Vagina (tissue), 2 donors: ENCODE measurements around the gene VASN. TPM values are rescaled to one million over a fixed set of nuclear protein-coding genes. Genes with fewer than 3 reads are reported as not detected.

Experiments
- DNase-seq, 2 donors: peaks; one replicate each; pipeline ENCODE4 v3.0.0-alpha.2; 2017; ENCODE audit errors: extremely low spot score in 2 of 2
- H3K27ac ChIP-seq: fragments of 200-600 bp; sonication (generic); one replicate; pipeline ENCODE4 v1.5.1; 2019
- H3K27me3 ChIP-seq: fragments of 200-600 bp; sonication (generic); one replicate; pipeline ENCODE4 v1.5.1; 2019
- H3K36me3 ChIP-seq, 2 donors: fragments of 200-600 bp; sonication (generic); one replicate each; pipeline ENCODE4 v1.5.1; 2017 to 2019
- H3K4me1 ChIP-seq: fragments of 200-600 bp; sonication (generic); one replicate; pipeline ENCODE4 v1.5.1; 2019
- H3K4me3 ChIP-seq, 2 donors: fragments of 200-600 bp; sonication (generic); 1 replicate in 1 of 2; 2 replicates in 1 of 2; pipeline ENCODE4 v1.5.1; 2016 to 2019
- H3K9me3 ChIP-seq: fragments of 200-600 bp; sonication (generic); one replicate; pipeline ENCODE4 v1.5.1; 2019
- POLR2A ChIP-seq, 2 donors: fragments of 450-650 bp; IDR thresholded peaks; one replicate each; pipeline ENCODE4 v1.6.1; 2017; ENCODE audit warnings: antibody characterized with exemption in 2 of 2, mild to moderate bottlenecking in 2 of 2, moderate library complexity in 2 of 2
- POLR2AphosphoS5 ChIP-seq, 2 donors: sonication (generic); formaldehyde crosslinking; IDR thresholded peaks; one replicate each; pipeline ENCODE4 v1.9.0; 2017; ENCODE audit warnings: antibody characterized with exemption in 2 of 2, mild to moderate bottlenecking in 2 of 2, low read depth in 1 of 2; ENCODE audit not compliant: insufficient read depth in 1 of 2
- intact Hi-C: fragments of 100-400 bp; cut with DNase I; formaldehyde crosslinking; loops from one replicate; pipeline ENCODE4 v1.15.1; 2023
- total RNA-seq: library from RNA; depleted of rRNA; stranded (reverse); fragments of >200 nt; gene quantifications from one replicate; pipeline ENCODE4 v1.2.3, GENCODE V29; 2016
- TF ChIP-seq, protein P1 (sequence below), 3 experiments: fragments of 450-650 bp in 2 of 3; fragments of 200-600 bp in 1 of 3; sonication (generic) in 1 of 3; IDR thresholded peaks; one replicate each; pipeline ENCODE4 v1.5.1; 2017 to 2019; ENCODE audit warnings: antibody characterized with exemption in 3 of 3, mild to moderate bottlenecking in 2 of 3, moderate library complexity in 2 of 3

VASN gene
- total RNA-seq, 1 donor from 2014 or later = 37.6 TPM

DNA sequence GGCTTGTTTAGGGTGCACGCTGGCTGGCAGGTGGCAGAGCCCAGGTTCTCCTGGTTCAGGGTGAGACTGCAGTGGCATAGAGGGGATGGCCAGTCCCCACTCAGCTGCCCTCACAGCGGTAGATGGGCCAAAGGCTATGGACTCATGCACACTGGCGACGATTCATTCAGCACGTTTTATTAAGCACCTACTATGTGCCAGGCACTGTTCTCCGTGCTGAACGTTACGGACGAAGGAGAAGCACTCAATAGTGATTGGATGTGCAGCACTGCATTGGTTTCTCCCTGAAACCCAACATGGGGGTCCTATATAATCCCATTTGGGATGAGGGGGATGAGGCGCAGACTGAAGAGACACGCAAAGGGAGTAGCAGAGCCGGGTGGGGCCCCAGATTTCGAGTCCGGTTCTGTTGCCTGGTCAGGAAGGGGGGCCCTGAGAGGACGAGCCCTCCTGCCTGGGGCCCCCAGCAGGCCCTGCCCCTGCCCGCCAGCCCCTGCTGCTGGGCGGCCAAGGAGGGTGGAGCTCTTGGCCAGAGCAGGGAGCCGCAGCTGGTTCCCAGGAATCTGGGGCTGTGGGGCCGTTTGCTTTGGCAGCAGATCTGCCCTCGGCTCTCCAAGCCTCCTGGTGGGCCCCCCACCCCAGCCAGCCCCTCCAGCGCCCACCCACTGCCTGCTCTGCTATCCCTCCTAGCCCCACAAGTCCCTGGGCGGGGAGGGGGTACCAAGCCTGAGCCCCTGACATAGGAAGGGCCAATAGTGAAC is 47.0 kb upstream of the VASN start:
- H3K27ac ChIP-seq = peak overlapping the region; percentile 88
- DNase-seq = no peak
- TF ChIP-seq POLR2AphosphoS5 (IDR thresholded peaks at IDR 0.05; ENCODE audit: insufficient read depth in 1 of 2, low read depth in 1 of 2) = no peak
- TF ChIP-seq, protein P1, sequence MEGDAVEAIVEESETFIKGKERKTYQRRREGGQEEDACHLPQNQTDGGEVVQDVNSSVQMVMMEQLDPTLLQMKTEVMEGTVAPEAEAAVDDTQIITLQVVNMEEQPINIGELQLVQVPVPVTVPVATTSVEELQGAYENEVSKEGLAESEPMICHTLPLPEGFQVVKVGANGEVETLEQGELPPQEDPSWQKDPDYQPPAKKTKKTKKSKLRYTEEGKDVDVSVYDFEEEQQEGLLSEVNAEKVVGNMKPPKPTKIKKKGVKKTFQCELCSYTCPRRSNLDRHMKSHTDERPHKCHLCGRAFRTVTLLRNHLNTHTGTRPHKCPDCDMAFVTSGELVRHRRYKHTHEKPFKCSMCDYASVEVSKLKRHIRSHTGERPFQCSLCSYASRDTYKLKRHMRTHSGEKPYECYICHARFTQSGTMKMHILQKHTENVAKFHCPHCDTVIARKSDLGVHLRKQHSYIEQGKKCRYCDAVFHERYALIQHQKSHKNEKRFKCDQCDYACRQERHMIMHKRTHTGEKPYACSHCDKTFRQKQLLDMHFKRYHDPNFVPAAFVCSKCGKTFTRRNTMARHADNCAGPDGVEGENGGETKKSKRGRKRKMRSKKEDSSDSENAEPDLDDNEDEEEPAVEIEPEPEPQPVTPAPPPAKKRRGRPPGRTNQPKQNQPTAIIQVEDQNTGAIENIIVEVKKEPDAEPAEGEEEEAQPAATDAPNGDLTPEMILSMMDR (IDR thresholded peaks at IDR 0.05) = no peak
- H3K9me3 ChIP-seq = no peaks in the 10 kb centered on the region
- no peak overlapping the region for H3K4me3 ChIP-seq
- peaks cover 91% of the 10 kb centered on the region for H3K4me1 ChIP-seq
- intact Hi-C loops = no loop called here
- no peaks in the 10 kb centered on the region for H3K27me3 ChIP-seq
- H3K36me3 ChIP-seq = no peaks in the 10 kb centered on the region

DNA sequence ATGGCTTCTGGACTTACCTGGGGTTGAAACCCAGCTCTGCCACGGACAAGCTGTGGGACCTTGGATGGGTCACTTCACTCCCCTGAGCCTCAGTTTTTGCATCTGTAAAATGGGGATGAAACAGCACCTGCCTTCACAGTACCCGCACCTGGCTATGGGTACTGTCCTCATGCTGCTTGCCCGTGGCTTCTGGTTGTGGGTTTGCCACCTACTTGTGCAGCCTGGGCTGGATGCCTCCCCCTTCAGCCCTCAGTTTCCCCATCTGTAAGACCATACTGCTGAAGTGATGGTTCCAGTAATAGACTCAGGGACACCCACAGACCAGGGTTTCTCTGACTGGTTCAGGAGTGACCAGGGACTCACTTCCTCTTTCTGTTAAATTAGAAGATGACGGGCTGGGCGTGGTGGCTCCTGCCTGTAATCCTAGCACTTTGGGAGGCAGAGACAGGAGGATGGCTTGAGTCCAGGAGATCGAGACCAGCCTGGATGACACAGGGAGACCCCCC is 46.3 kb upstream of the VASN start:
- peaks cover 88% of the 10 kb centered on the region for H3K4me1 ChIP-seq
- intact Hi-C loops = no loop called here
- TF ChIP-seq, protein P1 (IDR thresholded peaks at IDR 0.05) = no peak
- TF ChIP-seq POLR2A (IDR thresholded peaks at IDR 0.05) = no peak
- TF ChIP-seq POLR2AphosphoS5 (IDR thresholded peaks at IDR 0.05; ENCODE audit: insufficient read depth in 1 of 2, low read depth in 1 of 2) = no peak

DNA sequence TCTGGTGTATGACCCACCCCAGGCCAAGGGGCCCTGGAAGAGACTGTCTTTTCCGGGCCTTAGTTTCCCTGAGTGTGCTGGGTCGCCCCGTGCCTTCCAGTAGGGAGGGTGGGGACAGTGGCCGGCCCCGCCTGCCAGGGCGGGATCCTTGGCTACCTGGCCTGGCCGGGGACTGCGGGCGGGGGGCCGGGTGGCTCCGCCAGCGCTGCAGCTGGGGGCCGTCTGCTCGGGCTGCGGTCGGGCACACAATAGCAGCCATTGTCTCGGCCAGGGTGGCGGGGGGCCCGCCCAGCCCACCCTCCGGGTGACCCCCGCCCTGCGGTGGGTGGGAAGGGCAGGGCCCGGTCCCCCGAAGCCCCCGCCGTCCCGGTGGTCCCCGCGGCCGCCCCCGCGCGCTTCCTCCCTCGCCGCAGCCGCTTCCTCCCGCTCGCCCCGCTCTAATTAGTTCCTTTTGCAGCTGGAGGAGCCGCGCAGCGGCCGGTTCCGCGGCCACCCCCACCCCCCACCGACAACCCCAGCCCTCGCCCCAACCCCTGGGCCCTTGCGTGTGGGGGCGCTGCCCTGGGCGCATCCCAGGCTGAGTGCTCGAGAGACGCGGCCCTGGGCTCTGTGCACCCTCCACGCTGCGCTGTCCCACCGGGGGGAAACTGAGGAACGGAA is 44.1 kb upstream of the VASN start:
- Histone ChIP-seq H3K4me3 (peak overlapping the region; percentile 57 to 60), H3K36me3 (peaks cover 0 to 4% of the 10 kb centered on the region in 2 donors), H3K9me3 (no peaks in the 10 kb centered on the region), H3K27me3 (no peaks in the 10 kb centered on the region), H3K4me1 (peaks cover 70% of the 10 kb centered on the region), H3K27ac (peak overlapping the region; percentile 93)
- TF ChIP-seq, protein P1 (IDR thresholded peaks at IDR 0.05) = no peak
- TF ChIP-seq POLR2A (IDR thresholded peaks at IDR 0.05) = no peak
- TF ChIP-seq POLR2AphosphoS5 (IDR thresholded peaks at IDR 0.05; ENCODE audit: insufficient read depth in 1 of 2, low read depth in 1 of 2) = no peak
- DNase-seq = no peak
- intact Hi-C loops = no loop called here

More for the DNA sequence above, 46.3 kb upstream of the VASN start:
- Histone ChIP-seq H3K27me3 (no peaks in the 10 kb centered on the region), H3K4me3 (no peak overlapping the region), H3K36me3 (no peaks in the 10 kb centered on the region), H3K27ac (peak overlapping the region; percentile 88), H3K9me3 (no peaks in the 10 kb centered on the region)
- DNase-seq = no peak

DNA sequence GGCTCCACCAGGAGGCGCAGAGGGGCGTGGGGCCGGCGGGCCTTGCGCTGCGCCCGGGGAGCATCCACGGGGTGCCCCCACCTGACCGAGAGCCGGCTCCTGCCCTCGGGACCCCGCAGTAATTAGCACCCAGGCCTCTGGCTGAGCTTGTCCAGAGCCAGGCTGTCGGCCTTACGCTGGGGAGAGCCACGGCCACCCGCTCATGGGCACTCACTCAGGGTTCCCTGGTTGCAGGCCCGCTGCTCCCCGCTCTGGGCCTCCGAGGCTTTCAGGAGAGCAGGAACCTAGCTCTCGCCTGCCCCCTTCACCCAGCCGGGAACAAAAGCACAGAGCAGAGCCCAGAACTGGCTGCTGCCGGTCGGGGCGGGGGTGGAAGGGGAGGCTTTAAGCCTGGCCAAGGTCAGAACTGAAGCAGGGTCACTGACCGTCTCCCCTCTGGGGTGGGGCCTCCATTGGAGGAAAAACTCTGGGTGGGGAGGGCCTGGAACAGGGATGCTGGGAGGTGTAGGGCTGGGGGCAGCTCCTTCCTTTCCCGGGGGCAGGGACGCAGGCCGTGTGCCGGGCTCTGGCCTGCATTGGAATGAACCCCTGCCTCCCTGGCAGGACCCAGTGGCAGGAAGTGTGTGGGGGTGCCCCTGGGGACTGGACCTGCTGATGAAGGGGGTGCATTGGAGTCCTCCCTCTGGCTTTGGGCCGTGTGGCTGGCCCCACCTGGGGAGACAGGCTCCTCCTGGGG is 43.4 kb upstream of the VASN start:
- peaks cover 63% of the 10 kb centered on the region for H3K4me1 ChIP-seq
- intact Hi-C loops = no loop called here
- no peaks in the 10 kb centered on the region for H3K9me3 ChIP-seq

More for the DNA sequence above, 43.4 kb upstream of the VASN start:
- peak overlapping the region; percentile 57 to 60 for H3K4me3 ChIP-seq
- no peak for DNase-seq
- no peaks in the 10 kb centered on the region for H3K27me3 ChIP-seq
- peak overlapping the region; percentile 93 for H3K27ac ChIP-seq
- TF ChIP-seq, protein P1 (IDR thresholded peaks at IDR 0.05) = peak in 2 of 3 experiments; percentile 12 to 48
- TF ChIP-seq POLR2A (IDR thresholded peaks at IDR 0.05) (no peak), POLR2AphosphoS5 (IDR thresholded peaks at IDR 0.05; ENCODE audit: insufficient read depth in 1 of 2, low read depth in 1 of 2) (peak in 1 of 2 donors; percentile 63)
- peaks cover 0 to 10% of the 10 kb centered on the region in 2 donors for H3K36me3 ChIP-seq
